ENCODE results near the gene NKX2-1. TPM values are rescaled to one million over a fixed set of nuclear protein-coding genes. Genes with fewer than 3 reads are reported as not detected.

NKX2-1 gene
- polyA plus RNA-seq, 3 donors: not detected

DNA sequence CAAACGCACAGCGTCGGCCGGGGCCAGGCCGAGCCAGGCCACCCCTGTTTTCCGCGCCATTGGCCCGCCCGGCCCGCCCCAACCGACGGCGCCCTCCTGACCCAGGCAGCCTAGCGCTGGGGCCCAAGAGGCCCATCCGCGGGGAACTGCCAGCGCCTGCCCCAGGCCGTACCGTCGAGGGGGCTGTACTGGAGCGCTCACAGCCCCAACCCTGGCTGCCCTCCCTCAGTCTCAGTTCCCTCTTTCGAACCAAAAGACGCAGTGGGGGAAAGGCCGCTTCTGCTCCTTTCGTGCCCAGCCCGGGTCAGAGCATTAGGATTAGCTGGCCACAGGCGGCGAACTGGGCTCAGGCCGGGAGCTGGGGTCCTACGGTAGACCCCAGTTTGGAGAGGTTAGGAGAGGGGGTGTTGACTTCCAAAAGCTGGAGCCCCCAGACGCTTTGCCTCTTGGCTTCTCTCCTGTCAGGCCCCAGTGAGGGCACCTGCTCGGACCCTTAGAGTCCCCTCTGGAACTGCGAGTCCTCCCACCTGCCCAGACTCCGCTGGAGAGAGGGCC lies 1.9 kb downstream of the NKX2-1 start:
- DNase-seq (ENCODE audit: low read depth in 3 of 3, low spot score in 2 of 3): no peak

DNA sequence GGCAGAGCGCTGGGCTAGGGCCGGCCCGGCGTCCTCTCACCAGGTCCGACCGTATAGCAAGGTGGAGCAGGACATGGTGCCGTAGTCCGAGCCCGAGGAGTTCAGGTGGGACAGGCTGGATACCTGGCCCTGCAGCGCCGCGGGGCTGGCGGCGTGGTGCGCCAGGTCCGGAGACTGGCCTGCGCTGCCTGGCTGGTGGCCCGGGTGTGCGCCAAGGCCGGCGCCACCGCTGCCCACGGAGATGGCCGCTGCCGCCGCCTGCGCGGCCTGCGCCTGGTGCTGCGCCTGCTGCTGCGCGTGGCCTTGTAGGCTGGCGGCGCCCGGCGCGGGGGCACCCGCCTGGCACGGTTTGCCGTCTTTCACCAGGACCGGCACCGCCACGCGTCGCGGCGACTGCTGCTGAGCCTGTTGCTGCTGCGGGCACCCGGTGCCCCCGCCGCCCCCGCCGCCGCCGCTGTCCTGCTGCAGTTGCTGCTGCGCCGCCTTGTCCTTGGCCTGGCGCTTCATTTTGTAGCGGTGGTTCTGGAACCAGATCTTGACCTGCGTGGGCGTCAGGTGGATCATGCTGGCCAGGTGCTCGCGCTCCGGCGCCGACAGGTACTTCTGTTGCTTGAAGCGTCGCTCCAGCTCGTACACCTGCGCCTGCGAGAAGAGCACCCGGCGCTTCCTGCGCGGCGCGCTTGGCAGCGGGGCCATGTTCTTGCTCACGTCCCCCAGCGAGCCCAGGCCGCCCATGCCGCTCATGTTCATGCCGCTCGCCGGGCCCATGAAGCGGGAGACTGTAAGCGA lies 2.6 kb downstream of the NKX2-1 start:
- no peak for DNase-seq (ENCODE audit: low read depth in 3 of 3, low spot score in 2 of 3)

DNA sequence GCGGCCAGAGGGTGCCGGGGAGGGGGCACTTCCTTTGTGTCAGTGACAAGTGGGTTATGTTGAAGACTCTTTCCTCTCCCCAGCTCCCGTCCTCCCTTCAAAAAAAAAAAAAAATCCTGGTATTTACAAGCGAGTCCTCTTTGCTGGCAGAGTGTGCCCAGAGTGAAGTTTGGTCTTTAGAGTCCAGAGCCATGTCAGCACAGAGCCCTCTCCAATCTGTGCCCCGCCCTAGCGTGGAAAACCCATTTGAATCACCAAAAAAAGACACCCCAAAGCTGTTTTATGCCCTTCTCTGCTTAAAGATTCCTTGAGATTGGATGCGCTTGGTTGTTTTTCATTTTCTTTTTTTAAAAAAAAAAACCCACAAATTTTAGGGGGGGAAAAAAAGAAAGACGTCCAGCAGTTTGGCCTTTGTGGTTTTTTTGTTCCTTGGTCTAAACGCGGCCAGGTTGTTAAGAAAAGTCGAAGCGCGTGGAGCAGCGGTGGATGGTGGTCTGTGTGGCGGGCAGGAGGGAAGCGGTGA lies 3.3 kb downstream of the NKX2-1 start:
- no peak for DNase-seq (ENCODE audit: low read depth in 3 of 3, low spot score in 2 of 3)

- no peak for DNase-seq (ENCODE audit: low read depth in 3 of 3, low spot score in 2 of 3)
Observed at GRCh38 chr14:36515896-36516718, 3.9 kb downstream of the NKX2-1 start.

DNA sequence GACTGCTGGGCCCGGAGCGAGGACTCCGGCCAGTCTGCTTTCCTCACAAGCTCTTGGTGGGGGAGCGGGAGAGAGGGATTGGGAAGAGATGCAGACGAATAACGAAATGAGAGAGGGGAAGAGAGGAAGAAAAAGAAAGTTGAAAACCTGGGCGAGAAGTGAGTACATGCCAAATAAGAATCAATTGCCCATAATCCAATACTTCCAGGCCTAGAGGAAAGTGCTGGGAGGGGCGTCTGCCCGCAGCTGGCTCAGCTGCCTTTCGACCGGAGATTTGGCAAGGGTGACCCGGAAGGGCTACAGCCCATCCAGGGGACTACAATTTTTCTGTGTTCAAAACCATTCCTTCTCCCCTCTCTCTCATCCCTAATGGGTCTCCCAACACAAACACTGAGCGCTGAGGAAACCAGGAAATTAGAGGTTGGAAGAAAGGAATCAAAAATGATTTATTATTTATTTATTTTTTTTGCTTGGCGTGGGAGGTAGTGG lies 4.9 kb downstream of the NKX2-1 start:
- DNase-seq (ENCODE audit: low read depth in 3 of 3, low spot score in 2 of 3): no peak

- no peak for DNase-seq (ENCODE audit: low read depth in 3 of 3, low spot score in 2 of 3)
Observed at GRCh38 chr14:36514278-36515104, 5.5 kb downstream of the NKX2-1 start.

DNA sequence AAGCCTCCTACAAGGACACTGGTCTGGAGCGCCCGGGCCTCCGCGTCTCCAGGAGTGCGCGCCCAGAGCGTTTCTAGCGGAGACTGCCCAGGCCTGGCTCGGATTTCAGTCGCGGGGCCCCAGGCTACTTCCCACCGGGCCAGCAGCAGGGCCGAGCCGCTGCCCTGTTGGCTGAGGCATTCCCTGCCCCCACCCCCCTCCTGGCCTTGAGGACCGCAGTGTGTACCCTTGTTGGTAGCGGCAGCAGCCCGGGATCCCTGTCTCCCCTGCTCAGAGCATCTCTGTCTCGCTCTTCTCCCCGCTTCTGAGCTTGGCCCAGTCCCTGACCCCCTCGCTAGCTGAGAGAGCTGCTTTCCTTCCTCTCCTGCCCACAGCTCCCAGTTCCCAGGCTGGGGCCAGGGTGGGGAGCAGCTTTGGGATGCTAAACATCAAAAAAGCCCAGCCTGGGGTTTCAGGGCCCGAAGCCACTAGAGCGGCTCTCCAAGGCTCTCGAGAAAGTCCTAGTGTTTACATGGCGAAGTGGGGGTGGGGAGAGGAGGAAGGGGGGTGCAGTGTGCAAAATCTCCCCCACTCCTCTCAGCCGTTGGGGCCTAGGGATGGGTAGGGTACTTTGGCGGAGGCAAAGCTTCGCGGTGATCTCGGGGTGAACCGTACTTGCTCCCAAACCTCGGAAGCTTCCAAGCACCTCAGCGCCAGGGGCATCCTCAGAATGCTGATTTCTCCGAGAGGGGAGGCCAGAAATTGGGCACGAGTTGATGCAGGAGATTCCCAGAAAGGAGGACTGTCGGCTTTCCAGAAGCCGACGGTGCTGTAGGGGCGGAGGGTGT lies 6.4 kb downstream of the NKX2-1 start:
- no peak for DNase-seq (ENCODE audit: low read depth in 3 of 3, low spot score in 2 of 3)

- no peak for DNase-seq (ENCODE audit: low read depth in 3 of 3, low spot score in 2 of 3)
Observed at GRCh38 chr14:36513012-36513420, 7.0 kb downstream of the NKX2-1 start.

DNA sequence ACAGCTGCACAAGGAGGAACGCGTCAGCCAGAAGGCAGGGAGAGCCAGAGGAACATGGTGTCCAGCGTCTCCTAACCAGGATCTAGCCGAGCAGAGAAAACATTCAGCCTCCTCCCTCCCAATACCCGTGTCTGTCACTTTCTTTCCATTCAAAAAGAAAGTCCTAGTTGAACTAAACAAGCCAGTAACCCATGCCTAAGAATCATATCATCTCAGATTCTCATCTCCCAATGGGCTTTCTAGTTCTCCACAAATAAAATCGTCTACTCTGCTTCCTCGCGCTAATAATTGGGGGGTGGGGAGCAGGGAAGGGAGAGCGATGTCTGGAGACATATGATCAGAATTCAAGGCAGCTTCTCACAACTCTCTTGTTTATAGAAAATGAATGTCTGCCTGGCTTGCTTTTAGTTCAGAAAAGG lies 7.4 kb downstream of the NKX2-1 start:
- DNase-seq (ENCODE audit: low read depth in 3 of 3, low spot score in 2 of 3): no peak

GRCh38 chr14:36511981-36512584 lies 7.9 kb downstream of the NKX2-1 start:
- no peak for DNase-seq (ENCODE audit: low read depth in 3 of 3, low spot score in 2 of 3)

GRCh38 chr14:36510874-36511273 lies 9.2 kb downstream of the NKX2-1 start:
- no peak for DNase-seq (ENCODE audit: low read depth in 3 of 3, low spot score in 2 of 3)

- DNase-seq (ENCODE audit: low read depth in 3 of 3, low spot score in 2 of 3): no peak
Observed at GRCh38 chr14:36510078-36510799, 9.8 kb downstream of the NKX2-1 start.

GRCh38 chr14:36509069-36509917 lies 10.7 kb downstream of the NKX2-1 start:
- no peak for DNase-seq (ENCODE audit: low read depth in 3 of 3, low spot score in 2 of 3)

- DNase-seq (ENCODE audit: low read depth in 3 of 3, low spot score in 2 of 3): no peak
Observed at GRCh38 chr14:36508418-36509068, 11.5 kb downstream of the NKX2-1 start.

- DNase-seq (ENCODE audit: low read depth in 3 of 3, low spot score in 2 of 3): no peak
Observed at GRCh38 chr14:36507847-36508417, 12.1 kb downstream of the NKX2-1 start.

- DNase-seq (ENCODE audit: low read depth in 3 of 3, low spot score in 2 of 3): no peak
Observed at GRCh38 chr14:36506732-36507614, 13.1 kb downstream of the NKX2-1 start.

Data from right renal cortex interstitium (tissue), 3 donors.